GM19238 (cell line): ENCODE results near the gene PPP4R2.

Source experiments
- DNase-seq: peaks from one replicate; pipeline ENCODE4 v3.0.0; 2011; ENCODE audit warnings: low spot score; ENCODE audit not compliant: insufficient read length

Gene PPP4R2

GRCh38 chr3:73114711-73115110, 118.1 kb downstream of the PPP4R2 start:
- no peak for DNase-seq

GRCh38 chr3:73115806-73116205, 119.2 kb downstream of the PPP4R2 start:
- DNase-seq: no peak
